Daoy (cell line): ENCODE measurements around the gene MED13L. TPM values are rescaled to one million over a fixed set of nuclear protein-coding genes. Genes with fewer than 3 reads are reported as not detected.
A peak's percentile ranks its signal among the peaks of the same experiment; 100 is the strongest.
"Not testable (repeated sequence)": the region's sequence is repeated elsewhere in the genome, so short reads cannot be mapped to it uniquely, and the experiment has no call there.

Experiments used
- DNase-seq: peaks from one replicate; pipeline ENCODE4 v3.0.0-alpha.2; 2015; ENCODE audit warnings: low read depth
- total RNA-seq: library from RNA; depleted of rRNA; stranded (reverse); fragments of >200 nt; shearing (Covaris generic); gene quantifications from 2 replicates; pipeline ENCODE4 v1.2.3, GENCODE V29; 2014

The MED13L gene
- total RNA-seq, 1 experiment from 2014 or later = 36.2 TPM

- DNase-seq = peak; percentile 8
Measured at GRCh38 chr12:116015525-116015924, 262.0 kb downstream of the MED13L start.

- DNase-seq = no peak
Measured at GRCh38 chr12:116012757-116013156, 264.7 kb downstream of the MED13L start.

- DNase-seq = no peak
Measured at GRCh38 chr12:116011217-116011616, 266.3 kb downstream of the MED13L start.

- no peak for DNase-seq
Measured at GRCh38 chr12:116010467-116010866, 267.0 kb downstream of the MED13L start.

- no peak for DNase-seq
Measured at GRCh38 chr12:116009805-116010204, 267.7 kb downstream of the MED13L start.

GRCh38 chr12:116006141-116006540 lies 271.4 kb downstream of the MED13L start:
- no peak for DNase-seq

GRCh38 chr12:116002890-116003536 lies 274.5 kb downstream of the MED13L start:
- no peak for DNase-seq

- DNase-seq = no peak
Measured at GRCh38 chr12:116000252-116000651, 277.2 kb downstream of the MED13L start.

- no peak for DNase-seq
Measured at GRCh38 chr12:115999582-115999981, 277.9 kb downstream of the MED13L start.

GRCh38 chr12:115998794-115999478 lies 278.6 kb downstream of the MED13L start:
- DNase-seq = no peak

- DNase-seq = peak; percentile 23
Measured at GRCh38 chr12:115998119-115998633, 279.3 kb downstream of the MED13L start.

- DNase-seq = no peak
Measured at GRCh38 chr12:115993737-115994136, 283.8 kb downstream of the MED13L start.

GRCh38 chr12:115990241-115990640 lies 287.3 kb downstream of the MED13L start:
- DNase-seq = no peak

GRCh38 chr12:115988625-115989563 lies 288.6 kb downstream of the MED13L start:
- DNase-seq = no peak

- no peak for DNase-seq
Measured at GRCh38 chr12:115988212-115988611, 289.3 kb downstream of the MED13L start.

- no peak for DNase-seq
Measured at GRCh38 chr12:115984616-115985015, 292.9 kb downstream of the MED13L start.

- DNase-seq = peak; percentile 11
Measured at GRCh38 chr12:115983226-115983798, 294.2 kb downstream of the MED13L start.

- DNase-seq = no peak
Measured at GRCh38 chr12:115980339-115980738, 297.2 kb downstream of the MED13L start.

GRCh38 chr12:115979851-115980250 lies 297.6 kb downstream of the MED13L start:
- no peak for DNase-seq

- DNase-seq = no peak
Measured at GRCh38 chr12:115979351-115979750, 298.1 kb downstream of the MED13L start.

GRCh38 chr12:115976829-115977228 lies 300.7 kb downstream of the MED13L start:
- not testable (repeated sequence) for DNase-seq

GRCh38 chr12:115975411-115975810 lies 302.1 kb downstream of the MED13L start:
- no peak for DNase-seq
